GM21717 (cell line): ENCODE results near the gene USP53.
"Not testable (repeated sequence)": the region's sequence is repeated elsewhere in the genome, so short reads cannot be mapped to it uniquely, and the experiment has no call there.

ENCODE experiments used
- ATAC-seq: cut with Tn5 transposase; IDR thresholded peaks from one replicate; pipeline ENCODE4 v1.9.1; 2021; ENCODE audit warnings: mild to moderate bottlenecking, moderate library complexity; ENCODE audit not compliant: unreplicated experiment

USP53 gene

GRCh38 chr4:119268466-119268865 is 56.0 kb downstream of the USP53 start:
- ATAC-seq, result no peak

- ATAC-seq, result no peak
Observed at GRCh38 chr4:119271361-119272085, 59.0 kb downstream of the USP53 start.

GRCh38 chr4:119279541-119279940 is 67.0 kb downstream of the USP53 start:
- not testable (repeated sequence) for ATAC-seq

- not testable (repeated sequence) for ATAC-seq
Observed at GRCh38 chr4:119279945-119280344, 67.4 kb downstream of the USP53 start.

GRCh38 chr4:119281393-119281792 is 68.9 kb downstream of the USP53 start:
- ATAC-seq, result no peak

GRCh38 chr4:119284876-119285780 is 72.6 kb downstream of the USP53 start:
- peak; percentile 83 for ATAC-seq

- no peak for ATAC-seq
Observed at GRCh38 chr4:119286377-119287002, 74.0 kb downstream of the USP53 start.

- no peak for ATAC-seq
Observed at GRCh38 chr4:119289313-119289712, 76.8 kb downstream of the USP53 start.

- ATAC-seq, result no peak
Observed at GRCh38 chr4:119290598-119290997, 78.1 kb downstream of the USP53 start.

- ATAC-seq, result no peak
Observed at GRCh38 chr4:119296356-119296755, 83.8 kb downstream of the USP53 start.

- no peak for ATAC-seq
Observed at GRCh38 chr4:119297795-119298194, 85.3 kb downstream of the USP53 start.

GRCh38 chr4:119299260-119299671 is 86.8 kb downstream of the USP53 start:
- ATAC-seq, result no peak

GRCh38 chr4:119299741-119300100 is 87.2 kb downstream of the USP53 start:
- ATAC-seq, result peak; percentile 64

GRCh38 chr4:119300101-119300978 is 87.8 kb downstream of the USP53 start:
- peak; percentile 96 for ATAC-seq

- no peak for ATAC-seq
Observed at GRCh38 chr4:119302073-119302832, 89.7 kb downstream of the USP53 start.

GRCh38 chr4:119303587-119304305 is 91.2 kb downstream of the USP53 start:
- no peak for ATAC-seq

- no peak for ATAC-seq
Observed at GRCh38 chr4:119304431-119304830, 91.9 kb downstream of the USP53 start.

GRCh38 chr4:119307606-119308005 is 95.1 kb downstream of the USP53 start:
- no peak for ATAC-seq

- no peak for ATAC-seq
Observed at GRCh38 chr4:119310826-119311225, 98.3 kb downstream of the USP53 start.
